SK-N-SH (cell line): ENCODE data around the gene RPS17. TPM values are rescaled to one million over a fixed set of nuclear protein-coding genes. Genes with fewer than 3 reads are reported as not detected.

Experiments
- CTCF ChIA-PET: fragments of 300-600, 350-600 bp; formaldehyde crosslinking; extraction: SDS; loops from one replicate; lab custom pipeline; 2021; lab: Yijun Ruan, JAX
- POLR2A ChIA-PET: fragments of 350-600 bp; sonication (Branson Sonifier 250); formaldehyde crosslinking; extraction: SDS; loops from one replicate; lab custom pipeline; 2020; ENCODE audit warnings: antibody characterized with exemption, inconsistent platforms; lab: Yijun Ruan, JAX
- DNase-seq: peaks from one replicate; pipeline ENCODE4 v3.0.0; 2012
- H2AFZ ChIP-seq: fragments of 200-600 bp; sonication (generic); 2 replicates; pipeline ENCODE4 v1.8.1; 2016; ENCODE audit warnings: antibody characterized with exemption, mild to moderate bottlenecking, low read depth
- H3F3A ChIP-seq: fragments of 200-600 bp; sonication (generic); replicated peaks from 2 replicates; pipeline ENCODE3; 2016; ENCODE audit warnings: antibody characterized with exemption, mild to moderate bottlenecking; ENCODE audit not compliant: insufficient read depth
- H3K27ac ChIP-seq, 2 experiments: fragments of 200-500 bp in 1 of 2; fragments of 200-600 bp in 1 of 2; sonication (Bioruptor generic) in 1 of 2; sonication (generic), shearing (Covaris generic) in 1 of 2; 2 replicates each; pipeline versions ENCODE4 v1.5.1 to v1.6.1; 2014 to 2016; ENCODE audit warnings: low read depth in 2 of 2, inconsistent platforms in 1 of 2, low read length in 1 of 2, mild to moderate bottlenecking in 1 of 2, mixed read lengths in 1 of 2
- H3K27me3 ChIP-seq: fragments of 200-600 bp; sonication (generic), shearing (Covaris generic); 2 replicates; pipeline ENCODE4 v1.6.1; 2016; ENCODE audit warnings: mixed run types; ENCODE audit not compliant: insufficient read depth
- H3K36me3 ChIP-seq, 2 experiments: fragments of 200-500 bp in 1 of 2; fragments of 200-600 bp in 1 of 2; sonication (Bioruptor generic) in 1 of 2; sonication (generic) in 1 of 2; replicated peaks in 1 of 2; 2 replicates each; pipeline versions ENCODE3 to v1.5.1; 2014 to 2016; ENCODE audit warnings: low read length in 1 of 2, mild to moderate bottlenecking in 1 of 2; ENCODE audit not compliant: insufficient read depth in 2 of 2, control insufficient read depth in 1 of 2
- H3K4me1 ChIP-seq, 2 experiments: fragments of 200-500 bp in 1 of 2; fragments of 200-600 bp in 1 of 2; sonication (Bioruptor generic) in 1 of 2; sonication (generic), shearing (Covaris generic) in 1 of 2; 2 replicates each; pipeline versions ENCODE4 v1.5.1 to v1.6.1; 2014 to 2016; ENCODE audit warnings: low read depth in 1 of 2, low read length in 1 of 2, mixed run types in 1 of 2; ENCODE audit not compliant: insufficient read depth in 2 of 2, control insufficient read depth in 1 of 2
- H3K4me2 ChIP-seq: fragments of 200-600 bp; sonication (generic), shearing (Covaris generic); 2 replicates; pipeline ENCODE4 v1.6.1; 2017; ENCODE audit warnings: mixed run types
- H3K4me3 ChIP-seq, 2 experiments: fragments of 200-500 bp in 1 of 2; fragments of 200-600 bp in 1 of 2; sonication (Bioruptor generic) in 1 of 2; sonication (generic), shearing (Covaris generic) in 1 of 2; 2 replicates each; pipeline versions ENCODE4 v1.5.1 to v1.8.1; 2014 to 2016; ENCODE audit warnings: low read depth in 2 of 2, inconsistent platforms in 1 of 2, low read length in 1 of 2, mild to moderate bottlenecking in 1 of 2, mixed read lengths in 1 of 2, moderate library complexity in 1 of 2
- H3K79me2 ChIP-seq: fragments of 200-600 bp; sonication (generic); 2 replicates; pipeline ENCODE4 v1.8.1; 2017; ENCODE audit warnings: mild to moderate bottlenecking; ENCODE audit not compliant: insufficient read depth
- H3K9ac ChIP-seq: fragments of 200-600 bp; sonication (generic); 2 replicates; pipeline ENCODE4 v1.6.1; 2017; ENCODE audit warnings: mixed run types
- H3K9me2 ChIP-seq: fragments of 200-600 bp; sonication (generic); 2 replicates; pipeline ENCODE4 v1.6.1; 2017; ENCODE audit warnings: mixed run types
- H3K9me3 ChIP-seq: fragments of 200-600 bp; sonication (generic); 2 replicates; pipeline ENCODE4 v1.6.1; 2017; ENCODE audit warnings: mixed run types, mild to moderate bottlenecking, moderate library complexity
- H4K20me1 ChIP-seq: fragments of 200-600 bp; sonication (generic); 2 replicates; pipeline ENCODE4 v1.6.1; 2017; ENCODE audit warnings: mild to moderate bottlenecking, mixed run types; ENCODE audit not compliant: insufficient read depth
- FOSL2 ChIP-seq: IDR thresholded peaks from 2 replicates; pipeline ENCODE4 v1.4.0; 2012; ENCODE audit warnings: low read depth, mild to moderate bottlenecking, moderate library complexity, borderline replicate concordance
- FOXJ3 ChIP-seq: sonication (generic); formaldehyde crosslinking; IDR thresholded peaks from 2 replicates; pipeline ENCODE4 v1.5.1; 2020; ENCODE audit warnings: mild to moderate bottlenecking, missing genetic modification reagents
- FOXM1 ChIP-seq: IDR thresholded peaks from 2 replicates; pipeline ENCODE4 v1.4.0; 2012; ENCODE audit warnings: low read depth, mild to moderate bottlenecking
- MAX ChIP-seq: IDR thresholded peaks from 2 replicates; pipeline ENCODE4 v1.4.0; 2012; ENCODE audit warnings: low read depth
- MEF2A ChIP-seq: IDR thresholded peaks from 2 replicates; pipeline ENCODE4 v1.4.0; 2012; ENCODE audit warnings: low read depth, borderline replicate concordance
- NFIC ChIP-seq: IDR thresholded peaks from 2 replicates; pipeline ENCODE4 v1.4.0; 2012; ENCODE audit warnings: borderline replicate concordance
- NRF1 ChIP-seq: IDR thresholded peaks from 2 replicates; pipeline ENCODE4 v1.6.1; 2012; ENCODE audit warnings: low read depth, mild to moderate bottlenecking, low read length
- RCOR1 ChIP-seq: fragments of 150-350 bp; IDR thresholded peaks from 2 replicates; pipeline ENCODE4 v1.6.1; 2017; ENCODE audit warnings: antibody characterized with exemption, low read length
- REST ChIP-seq: IDR thresholded peaks from 2 replicates; pipeline ENCODE4 v1.6.1; 2012; ENCODE audit warnings: mild to moderate bottlenecking, low read depth, low read length, moderate library complexity
- RXRA ChIP-seq: IDR thresholded peaks from 2 replicates; pipeline ENCODE4 v1.4.0; 2012; ENCODE audit warnings: low read depth, mild to moderate bottlenecking, borderline replicate concordance
- TCF12 ChIP-seq: IDR thresholded peaks from 2 replicates; pipeline ENCODE4 v1.4.0; 2012
- TEAD4 ChIP-seq: IDR thresholded peaks from 2 replicates; pipeline ENCODE4 v1.4.0; 2012; ENCODE audit warnings: mild to moderate bottlenecking, borderline replicate concordance; ENCODE audit not compliant: insufficient read depth
- YY1 ChIP-seq: IDR thresholded peaks from 2 replicates; pipeline ENCODE4 v1.4.0; 2012; ENCODE audit warnings: low read depth, mild to moderate bottlenecking
- WGBS: methylation state at CpG from one replicate; pipeline ENCODE4 v1.1.6; 2017; ENCODE audit warnings: low lambda C conversion rate; 5-methylcytosine and 5-hydroxymethylcytosine counted together
- polyA plus RNA-seq, 3 experiments: library from polyadenylated mRNA; depleted of rRNA; stranded (reverse); fragments of >200 nt; gene quantifications; 2 replicates each; pipeline ENCODE4 v1.2.3, GENCODE V29; 2012
- TF ChIP-seq, protein P1 (sequence below): fragments of 200-600 bp; sonication (generic); IDR thresholded peaks from 2 replicates; pipeline ENCODE4 v1.6.1; 2017; ENCODE audit warnings: antibody characterized with exemption, mild to moderate bottlenecking, moderate library complexity
- TF ChIP-seq, protein P2 (sequence below): IDR thresholded peaks from 2 replicates; pipeline ENCODE4 v1.4.0; 2012; ENCODE audit warnings: low read depth, borderline replicate concordance
- TF ChIP-seq, protein P3 (sequence below): fragments of 150-350 bp; IDR thresholded peaks from 2 replicates; pipeline ENCODE4 v1.6.1; 2016; ENCODE audit warnings: mild to moderate bottlenecking, low read depth, low read length

Gene RPS17
- polyA plus RNA-seq, 1 of the 3 experiments (the other 2 are of a cell fraction): 9,168 TPM

GRCh38 chr15:82575335-82575734, 35.1 kb upstream of the RPS17 start:
- H4K20me1 ChIP-seq: no peaks in the 10 kb centered on the region
- TF ChIP-seq FOXJ3 (no peak), TCF12 (no peak), MAX (no peak), FOXM1 (no peak), TEAD4 (no peak), RXRA (no peak), RCOR1 (no peak), NFIC (no peak), FOSL2 (no peak), REST (no peak), YY1 (no peak), NRF1 (no peak), MEF2A (no peak)
- TF ChIP-seq, protein P1, sequence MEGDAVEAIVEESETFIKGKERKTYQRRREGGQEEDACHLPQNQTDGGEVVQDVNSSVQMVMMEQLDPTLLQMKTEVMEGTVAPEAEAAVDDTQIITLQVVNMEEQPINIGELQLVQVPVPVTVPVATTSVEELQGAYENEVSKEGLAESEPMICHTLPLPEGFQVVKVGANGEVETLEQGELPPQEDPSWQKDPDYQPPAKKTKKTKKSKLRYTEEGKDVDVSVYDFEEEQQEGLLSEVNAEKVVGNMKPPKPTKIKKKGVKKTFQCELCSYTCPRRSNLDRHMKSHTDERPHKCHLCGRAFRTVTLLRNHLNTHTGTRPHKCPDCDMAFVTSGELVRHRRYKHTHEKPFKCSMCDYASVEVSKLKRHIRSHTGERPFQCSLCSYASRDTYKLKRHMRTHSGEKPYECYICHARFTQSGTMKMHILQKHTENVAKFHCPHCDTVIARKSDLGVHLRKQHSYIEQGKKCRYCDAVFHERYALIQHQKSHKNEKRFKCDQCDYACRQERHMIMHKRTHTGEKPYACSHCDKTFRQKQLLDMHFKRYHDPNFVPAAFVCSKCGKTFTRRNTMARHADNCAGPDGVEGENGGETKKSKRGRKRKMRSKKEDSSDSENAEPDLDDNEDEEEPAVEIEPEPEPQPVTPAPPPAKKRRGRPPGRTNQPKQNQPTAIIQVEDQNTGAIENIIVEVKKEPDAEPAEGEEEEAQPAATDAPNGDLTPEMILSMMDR: no peak
- TF ChIP-seq, protein P2, sequence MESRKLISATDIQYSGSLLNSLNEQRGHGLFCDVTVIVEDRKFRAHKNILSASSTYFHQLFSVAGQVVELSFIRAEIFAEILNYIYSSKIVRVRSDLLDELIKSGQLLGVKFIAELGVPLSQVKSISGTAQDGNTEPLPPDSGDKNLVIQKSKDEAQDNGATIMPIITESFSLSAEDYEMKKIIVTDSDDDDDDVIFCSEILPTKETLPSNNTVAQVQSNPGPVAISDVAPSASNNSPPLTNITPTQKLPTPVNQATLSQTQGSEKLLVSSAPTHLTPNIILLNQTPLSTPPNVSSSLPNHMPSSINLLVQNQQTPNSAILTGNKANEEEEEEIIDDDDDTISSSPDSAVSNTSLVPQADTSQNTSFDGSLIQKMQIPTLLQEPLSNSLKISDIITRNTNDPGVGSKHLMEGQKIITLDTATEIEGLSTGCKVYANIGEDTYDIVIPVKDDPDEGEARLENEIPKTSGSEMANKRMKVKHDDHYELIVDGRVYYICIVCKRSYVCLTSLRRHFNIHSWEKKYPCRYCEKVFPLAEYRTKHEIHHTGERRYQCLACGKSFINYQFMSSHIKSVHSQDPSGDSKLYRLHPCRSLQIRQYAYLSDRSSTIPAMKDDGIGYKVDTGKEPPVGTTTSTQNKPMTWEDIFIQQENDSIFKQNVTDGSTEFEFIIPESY: no peak
- TF ChIP-seq, protein P3, sequence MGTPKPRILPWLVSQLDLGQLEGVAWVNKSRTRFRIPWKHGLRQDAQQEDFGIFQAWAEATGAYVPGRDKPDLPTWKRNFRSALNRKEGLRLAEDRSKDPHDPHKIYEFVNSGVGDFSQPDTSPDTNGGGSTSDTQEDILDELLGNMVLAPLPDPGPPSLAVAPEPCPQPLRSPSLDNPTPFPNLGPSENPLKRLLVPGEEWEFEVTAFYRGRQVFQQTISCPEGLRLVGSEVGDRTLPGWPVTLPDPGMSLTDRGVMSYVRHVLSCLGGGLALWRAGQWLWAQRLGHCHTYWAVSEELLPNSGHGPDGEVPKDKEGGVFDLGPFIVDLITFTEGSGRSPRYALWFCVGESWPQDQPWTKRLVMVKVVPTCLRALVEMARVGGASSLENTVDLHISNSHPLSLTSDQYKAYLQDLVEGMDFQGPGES: no peak
- TF ChIP-seq, all 33 proteins: peak for 0
- 63% methylated on average over 3 of the region's 3 CpGs for WGBS
- Histone ChIP-seq H3K36me3 (no peaks in the 10 kb centered on the region), H3K4me1 (peaks cover 9 to 21% of the 10 kb centered on the region in 2 experiments; a peak in 2 of 4 replicates), H3K27ac (no peak overlapping the region), H2AFZ (no peak overlapping the region), H3K4me2 (no peak overlapping the region), H3K27me3 (no peaks in the 10 kb centered on the region), H3K79me2 (no peaks in the 10 kb centered on the region), H3K9me2 (no peaks in the 10 kb centered on the region), H3K9ac (no peak overlapping the region), H3K9me3 (no peaks in the 10 kb centered on the region), H3K4me3 (no peak overlapping the region), H3F3A (no peaks in the 10 kb centered on the region)
- CTCF ChIA-PET: interaction anchor here (1.1 to 1.3 kb wide), 2 partner anchors 28 to 44 kb away, joined by 3 to 5 read pairs; no protein-coding TSS in a partner anchor
- POLR2A ChIA-PET: no interaction called here
- DNase-seq: no peak
